Prostate gland (tissue), 2 donors: ENCODE results near the gene TBC1D2. TPM values are rescaled to one million over a fixed set of nuclear protein-coding genes. Genes with fewer than 3 reads are reported as not detected.

Source experiments
- DNase-seq: peaks from one replicate; pipeline ENCODE4 v3.0.0-alpha.2; 2019; ENCODE audit warnings: low spot score
- H3K27ac ChIP-seq, 2 donors: fragments of 200-600 bp; sonication (generic); 2 replicates each; pipeline ENCODE4 v1.5.1; 2017 to 2019
- H3K27me3 ChIP-seq: fragments of 200-600 bp; sonication (generic); replicated peaks from 2 replicates; pipeline ENCODE4 v1.5.1; 2019; ENCODE audit not compliant: insufficient read depth
- H3K36me3 ChIP-seq, 2 donors: fragments of 200-600 bp; sonication (generic); 1 replicate in 1 of 2; 2 replicates in 1 of 2; pipeline versions ENCODE4 v1.5.1 to v1.8.1; 2017 to 2019
- H3K4me1 ChIP-seq: fragments of 200-600 bp; sonication (generic); replicated peaks from 2 replicates; pipeline ENCODE4 v1.5.1; 2019
- H3K4me3 ChIP-seq, 2 donors: fragments of 200-600 bp; sonication (generic); 2 replicates each; pipeline ENCODE4 v1.5.1; 2017 to 2019
- H3K9me3 ChIP-seq: fragments of 200-600 bp; sonication (generic); 2 replicates; pipeline ENCODE4 v1.5.1; 2017
- POLR2A ChIP-seq: fragments of 450-650 bp; IDR thresholded peaks from one replicate; pipeline ENCODE4 v1.6.1; 2016; ENCODE audit warnings: antibody characterized with exemption, mild to moderate bottlenecking
- POLR2AphosphoS5 ChIP-seq: sonication (generic); formaldehyde crosslinking; IDR thresholded peaks from one replicate; pipeline ENCODE4 v1.6.1; 2017; ENCODE audit warnings: antibody characterized with exemption
- WGBS: methylation state at CpG from one replicate; pipeline ENCODE4 v1.1.5; 2018; 5-methylcytosine and 5-hydroxymethylcytosine counted together
- intact Hi-C: fragments of 100-400 bp; cut with DNase I; formaldehyde crosslinking; loops from one replicate; pipeline ENCODE4 v1.14.2; 2022
- microRNA-seq: library from miRNA; unstranded; fragments of <30 nt; microRNA quantifications from one replicate; pipeline ENCODE4, GENCODE V29; 2016
- small RNA-seq, 2 donors: library from RNA; depleted of rRNA; stranded (forward); fragments of <200 nt; gene quantifications; one replicate each; pipeline ENCODE3, GENCODE V24; 2016
- total RNA-seq, 2 donors: library from RNA; depleted of rRNA; stranded (reverse); fragments of >200 nt; gene quantifications; one replicate each; pipeline ENCODE4 v1.1.0, GENCODE V29; 2016
- TF ChIP-seq, protein P1 (sequence below), 4 experiments: fragments of 200-600 bp in 2 of 4; fragments of 450-650 bp in 2 of 4; sonication (generic) in 2 of 4; IDR thresholded peaks; 1 replicate in 3 of 4; 2 replicates in 1 of 4; pipeline ENCODE4 v1.5.1; 2016 to 2019; ENCODE audit warnings: antibody characterized with exemption in 4 of 4, mild to moderate bottlenecking in 2 of 4, moderate library complexity in 2 of 4

TBC1D2 gene
- total RNA-seq, 2 donors from 2014 or later: 18.4 to 18.8 TPM

DNA sequence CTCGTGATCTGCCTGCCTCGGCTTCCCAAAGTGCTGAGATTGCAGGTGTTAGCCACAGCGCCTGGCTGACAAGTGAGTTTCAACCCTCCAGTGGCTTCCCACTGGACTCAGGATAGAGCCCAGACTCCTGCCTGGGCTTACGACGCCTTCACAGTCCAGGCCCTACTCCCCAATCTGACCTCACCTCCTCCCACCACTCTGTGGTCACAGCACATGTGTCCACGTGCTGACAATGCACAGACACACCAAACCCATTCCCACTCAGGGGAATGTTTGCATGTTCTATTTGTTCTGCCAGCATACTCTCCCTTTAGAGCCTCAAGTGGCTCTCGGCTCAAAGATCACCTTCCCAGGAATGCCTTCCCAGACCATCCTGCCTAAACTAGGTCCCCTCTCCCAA lies 105.3 kb downstream of the TBC1D2 start:
- Histone ChIP-seq H3K36me3 (no peaks in the 10 kb centered on the region), H3K9me3 (no peaks in the 10 kb centered on the region), H3K4me1 (peaks cover 11% of the 10 kb centered on the region), H3K4me3 (no peak overlapping the region), H3K27ac (peak overlapping the region in 1 of 2 donors; percentile 17), H3K27me3 (no peaks in the 10 kb centered on the region)
- TF ChIP-seq POLR2AphosphoS5: no peak
- no peak for TF ChIP-seq POLR2A
- TF ChIP-seq, protein P1, sequence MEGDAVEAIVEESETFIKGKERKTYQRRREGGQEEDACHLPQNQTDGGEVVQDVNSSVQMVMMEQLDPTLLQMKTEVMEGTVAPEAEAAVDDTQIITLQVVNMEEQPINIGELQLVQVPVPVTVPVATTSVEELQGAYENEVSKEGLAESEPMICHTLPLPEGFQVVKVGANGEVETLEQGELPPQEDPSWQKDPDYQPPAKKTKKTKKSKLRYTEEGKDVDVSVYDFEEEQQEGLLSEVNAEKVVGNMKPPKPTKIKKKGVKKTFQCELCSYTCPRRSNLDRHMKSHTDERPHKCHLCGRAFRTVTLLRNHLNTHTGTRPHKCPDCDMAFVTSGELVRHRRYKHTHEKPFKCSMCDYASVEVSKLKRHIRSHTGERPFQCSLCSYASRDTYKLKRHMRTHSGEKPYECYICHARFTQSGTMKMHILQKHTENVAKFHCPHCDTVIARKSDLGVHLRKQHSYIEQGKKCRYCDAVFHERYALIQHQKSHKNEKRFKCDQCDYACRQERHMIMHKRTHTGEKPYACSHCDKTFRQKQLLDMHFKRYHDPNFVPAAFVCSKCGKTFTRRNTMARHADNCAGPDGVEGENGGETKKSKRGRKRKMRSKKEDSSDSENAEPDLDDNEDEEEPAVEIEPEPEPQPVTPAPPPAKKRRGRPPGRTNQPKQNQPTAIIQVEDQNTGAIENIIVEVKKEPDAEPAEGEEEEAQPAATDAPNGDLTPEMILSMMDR (IDR thresholded peaks at IDR 0.05): no peak
- intact Hi-C loops: no loop called here
- no peak for DNase-seq
- 82% methylated on average over 7 of the region's 7 CpGs for WGBS

DNA sequence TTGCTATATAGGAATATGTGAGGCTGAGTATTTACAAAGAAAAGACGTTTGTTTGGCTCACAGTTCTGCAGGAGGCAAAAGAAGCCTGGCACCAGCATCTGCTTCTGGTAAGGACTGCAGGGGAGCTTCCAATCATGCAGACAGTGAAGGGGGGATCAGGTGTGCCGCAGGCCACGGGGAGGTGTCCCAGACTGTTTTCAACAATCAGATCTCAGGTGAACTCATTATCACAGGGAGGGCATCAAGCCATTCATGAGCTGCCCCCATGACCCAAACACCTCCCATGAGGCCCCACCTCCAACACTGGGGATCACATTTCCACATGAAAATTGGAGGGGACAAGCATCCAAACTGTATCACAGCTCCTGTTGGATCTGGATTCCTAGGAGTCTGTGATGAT lies 106.0 kb downstream of the TBC1D2 start:
- intact Hi-C loops: no loop called here
- Histone ChIP-seq H3K4me1 (peaks cover 11% of the 10 kb centered on the region), H3K27me3 (no peaks in the 10 kb centered on the region), H3K36me3 (no peaks in the 10 kb centered on the region), H3K4me3 (no peak overlapping the region), H3K9me3 (no peaks in the 10 kb centered on the region), H3K27ac (no peak overlapping the region)
- TF ChIP-seq POLR2A (no peak), POLR2AphosphoS5 (no peak)
- TF ChIP-seq, protein P1 (IDR thresholded peaks at IDR 0.05): no peak
- WGBS: 54% methylated on average over 3 of the region's 3 CpGs
- DNase-seq: no peak

Small RNA genes within 50 kb of the gene (microRNA-seq; reads per million reads assigned to microRNA genes)
- gene MIR6854: not detected

Small RNA genes within 50 kb of the gene (small RNA-seq; reads per million reads assigned to genes)
- gene MIR6854: 0 to 0.10 reads per million in 2 donors

Other genes starting within 250 kb of the TBC1D2 start
- gene NANS, start 198.9 kb downstream of the TBC1D2 start, total RNA-seq: 100 to 1,000 TPM; 160 to 318 TPM
- 10 to 100 TPM; 23.4 to 24.3 TPM for gene TRIM14, start 136.4 kb downstream of the TBC1D2 start, total RNA-seq
- gene CORO2A, start 63.0 kb downstream of the TBC1D2 start, total RNA-seq: 10 to 100 TPM; 31.2 to 45.3 TPM